Karpas-422 (cell line): Measurements from ENCODE around the gene CAPZB. TPM values are rescaled to one million over a fixed set of nuclear protein-coding genes. Genes with fewer than 3 reads are reported as not detected.

ENCODE experiments used
- DNase-seq: peaks from one replicate; pipeline ENCODE4 v3.0.0-alpha.2; 2015
- H2AFZ ChIP-seq: fragments of 200-600 bp; sonication (generic); 2 replicates; pipeline ENCODE4 v1.6.1; 2014; ENCODE audit warnings: antibody characterized with exemption, low read length, mixed read lengths
- H3K27ac ChIP-seq: fragments of 200-600 bp; sonication (generic); 2 replicates; pipeline ENCODE4 v1.5.1; 2014; ENCODE audit warnings: mild to moderate bottlenecking, low read length, moderate library complexity
- H3K27me3 ChIP-seq: fragments of 200-600 bp; sonication (generic); 2 replicates; pipeline ENCODE4 v1.6.1; 2014; ENCODE audit warnings: low read length, mixed read lengths
- H3K36me3 ChIP-seq: fragments of 200-600 bp; sonication (generic); 2 replicates; pipeline ENCODE4 v1.6.1; 2014; ENCODE audit warnings: low read length, mixed read lengths; ENCODE audit not compliant: insufficient read depth
- H3K4me1 ChIP-seq: fragments of 200-600 bp; sonication (generic); 2 replicates; pipeline ENCODE4 v1.6.1; 2014; ENCODE audit warnings: mild to moderate bottlenecking, low read length, mixed read lengths
- H3K4me2 ChIP-seq: fragments of 200-600 bp; sonication (generic); 2 replicates; pipeline ENCODE4 v1.6.1; 2014; ENCODE audit warnings: low read length, low read depth, mild to moderate bottlenecking; ENCODE audit not compliant: poor library complexity, severe bottlenecking
- H3K4me3 ChIP-seq: fragments of 200-600 bp; sonication (generic); 2 replicates; pipeline ENCODE4 v1.5.1; 2014; ENCODE audit warnings: mild to moderate bottlenecking, antibody characterized with exemption, low read length, mixed read lengths
- H3K79me2 ChIP-seq: fragments of 200-600 bp; sonication (generic); 2 replicates; pipeline ENCODE4 v1.6.1; 2014; ENCODE audit warnings: mild to moderate bottlenecking, low read length, mixed read lengths
- H3K9ac ChIP-seq: fragments of 200-600 bp; sonication (generic); 2 replicates; pipeline ENCODE4 v1.6.0; 2014; ENCODE audit warnings: low read length
- H3K9me2 ChIP-seq: fragments of 200-600 bp; sonication (generic), shearing (Covaris generic); replicated peaks from 2 replicates; pipeline ENCODE4 v1.6.0; 2014; ENCODE audit warnings: mild to moderate bottlenecking, low read length, moderate library complexity; ENCODE audit not compliant: insufficient read depth
- H3K9me3 ChIP-seq: fragments of 300-700, 200-600 bp; sonication (generic); 2 replicates; pipeline ENCODE4 v1.6.1; 2014; ENCODE audit warnings: low read length, mixed read lengths
- H4K20me1 ChIP-seq: fragments of 200-600 bp; sonication (generic); 2 replicates; pipeline ENCODE4 v1.6.1; 2014; ENCODE audit warnings: mild to moderate bottlenecking, antibody characterized with exemption, low read length, low read depth; ENCODE audit not compliant: insufficient read depth
- total RNA-seq: library from RNA; depleted of rRNA; stranded (reverse); fragments of >200 nt; shearing (Covaris generic); gene quantifications from 2 replicates; pipeline ENCODE4 v1.2.3, GENCODE V29; 2014; ENCODE audit warnings: low replicate concordance; rRNA removed

CAPZB gene
- total RNA-seq = 55.5 and 72.9 TPM in 2 replicates

GRCh38 chr1:19485362-19486187, at the start of gene CAPZB:
TSS of gene CAPZB (minus strand) at chr1:19485539. CDS start at chr1:19485438, 101 bp downstream.
- peak; percentile 97 for DNase-seq
- Histone ChIP-seq H3K9me3 (no peaks in the 10 kb centered on the region), H3K79me2 (peaks cover 58% of the 10 kb centered on the region), H3K4me2 (peak within 1 kb of the TSS; percentile 97), H3K4me1 (peaks cover 40% of the 10 kb centered on the region), H4K20me1 (peaks cover 44% of the 10 kb centered on the region), H3K9ac (peak within 1 kb of the TSS; percentile 96), H2AFZ (peak within 1 kb of the TSS; percentile 53; the same call in 1 of the 2 replicates), H3K4me3 (peak within 1 kb of the TSS; percentile 99), H3K36me3 (peaks cover 7% of the 10 kb centered on the region; the same call in 1 of the 2 replicates), H3K9me2 (no peaks in the 10 kb centered on the region), H3K27me3 (no peaks in the 10 kb centered on the region), H3K27ac (peak within 1 kb of the TSS; percentile 70)

GRCh38 chr1:19534281-19534680, 48.9 kb upstream of the CAPZB start:
- H3K36me3 ChIP-seq = no peaks in the 10 kb centered on the region
- no peak overlapping the region for H3K9ac ChIP-seq
- H3K9me3 ChIP-seq = peaks cover 5% of the 10 kb centered on the region; the same call in 1 of the 2 replicates
- no peaks in the 10 kb centered on the region for H3K79me2 ChIP-seq
- H4K20me1 ChIP-seq = no peaks in the 10 kb centered on the region
- H3K27ac ChIP-seq = no peak overlapping the region
- H3K4me2 ChIP-seq = no peak overlapping the region
- no peaks in the 10 kb centered on the region for H3K27me3 ChIP-seq
- DNase-seq = no peak
- no peaks in the 10 kb centered on the region for H3K4me1 ChIP-seq
- H2AFZ ChIP-seq = no peak overlapping the region
- H3K4me3 ChIP-seq = no peak overlapping the region
- no peaks in the 10 kb centered on the region for H3K9me2 ChIP-seq

GRCh38 chr1:19533626-19534025, 48.3 kb upstream of the CAPZB start:
- Histone ChIP-seq H3K27me3 (no peaks in the 10 kb centered on the region), H3K4me2 (no peak overlapping the region), H3K4me3 (no peak overlapping the region), H3K79me2 (no peaks in the 10 kb centered on the region), H3K4me1 (no peaks in the 10 kb centered on the region), H3K36me3 (no peaks in the 10 kb centered on the region), H3K27ac (no peak overlapping the region), H3K9ac (no peak overlapping the region), H3K9me2 (no peaks in the 10 kb centered on the region), H4K20me1 (no peaks in the 10 kb centered on the region), H2AFZ (no peak overlapping the region), H3K9me3 (peaks cover 5% of the 10 kb centered on the region; the same call in 1 of the 2 replicates)
- DNase-seq = no peak

- no peaks in the 10 kb centered on the region for H3K4me1 ChIP-seq
- no peaks in the 10 kb centered on the region for H3K36me3 ChIP-seq
- no peak for DNase-seq
- no peaks in the 10 kb centered on the region for H3K27me3 ChIP-seq
- no peak overlapping the region for H2AFZ ChIP-seq
- H4K20me1 ChIP-seq = no peaks in the 10 kb centered on the region
- H3K9me2 ChIP-seq = no peaks in the 10 kb centered on the region
- peaks cover 5% of the 10 kb centered on the region; the same call in 1 of the 2 replicates for H3K9me3 ChIP-seq
- H3K9ac ChIP-seq = no peak overlapping the region
- H3K27ac ChIP-seq = no peak overlapping the region
- no peak overlapping the region for H3K4me2 ChIP-seq
- no peak overlapping the region for H3K4me3 ChIP-seq
- no peaks in the 10 kb centered on the region for H3K79me2 ChIP-seq
These were observed 47.2 kb upstream of the CAPZB start for GRCh38 chr1:19532519-19532918.

GRCh38 chr1:19529664-19530063, 44.3 kb upstream of the CAPZB start:
- Histone ChIP-seq H3K36me3 (no peaks in the 10 kb centered on the region), H3K4me2 (no peak overlapping the region), H3K27me3 (no peaks in the 10 kb centered on the region), H3K79me2 (no peaks in the 10 kb centered on the region), H4K20me1 (no peaks in the 10 kb centered on the region), H3K9ac (no peak overlapping the region), H3K9me2 (no peaks in the 10 kb centered on the region), H2AFZ (no peak overlapping the region), H3K27ac (no peak overlapping the region), H3K9me3 (0 out of 2 replicates have a peak, but pooled peaks cover 3% of the 10 kb centered on the region), H3K4me1 (no peaks in the 10 kb centered on the region), H3K4me3 (no peak overlapping the region)
- no peak for DNase-seq

GRCh38 chr1:19528438-19528837, 43.1 kb upstream of the CAPZB start:
- no peaks in the 10 kb centered on the region for H3K36me3 ChIP-seq
- no peaks in the 10 kb centered on the region for H3K79me2 ChIP-seq
- no peak overlapping the region for H3K27ac ChIP-seq
- DNase-seq = no peak
- H3K9me3 ChIP-seq = 0 out of 2 replicates have a peak, but pooled peaks cover 3% of the 10 kb centered on the region
- H3K4me1 ChIP-seq = no peaks in the 10 kb centered on the region
- no peaks in the 10 kb centered on the region for H4K20me1 ChIP-seq
- H3K9ac ChIP-seq = no peak overlapping the region
- H3K4me2 ChIP-seq = no peak overlapping the region
- no peaks in the 10 kb centered on the region for H3K27me3 ChIP-seq
- H2AFZ ChIP-seq = no peak overlapping the region
- H3K9me2 ChIP-seq = no peaks in the 10 kb centered on the region
- no peak overlapping the region for H3K4me3 ChIP-seq

- H3K4me1 ChIP-seq = no peaks in the 10 kb centered on the region
- DNase-seq = no peak
- no peaks in the 10 kb centered on the region for H3K9me2 ChIP-seq
- no peak overlapping the region for H3K9ac ChIP-seq
- no peaks in the 10 kb centered on the region for H3K79me2 ChIP-seq
- no peak overlapping the region for H3K4me3 ChIP-seq
- no peak overlapping the region for H3K4me2 ChIP-seq
- no peaks in the 10 kb centered on the region for H3K9me3 ChIP-seq
- H3K27ac ChIP-seq = no peak overlapping the region
- H4K20me1 ChIP-seq = no peaks in the 10 kb centered on the region
- H3K36me3 ChIP-seq = no peaks in the 10 kb centered on the region
- no peaks in the 10 kb centered on the region for H3K27me3 ChIP-seq
- no peak overlapping the region for H2AFZ ChIP-seq
These were observed 40.5 kb upstream of the CAPZB start for GRCh38 chr1:19525607-19526545.

- Histone ChIP-seq H3K9me2 (no peaks in the 10 kb centered on the region), H4K20me1 (no peaks in the 10 kb centered on the region), H3K4me2 (no peak overlapping the region), H3K36me3 (no peaks in the 10 kb centered on the region), H3K9me3 (no peaks in the 10 kb centered on the region), H3K4me1 (no peaks in the 10 kb centered on the region), H3K27me3 (no peaks in the 10 kb centered on the region), H3K27ac (no peak overlapping the region), H3K9ac (no peak overlapping the region), H2AFZ (no peak overlapping the region), H3K79me2 (no peaks in the 10 kb centered on the region), H3K4me3 (no peak overlapping the region)
- DNase-seq = no peak
These were observed 39.5 kb upstream of the CAPZB start for GRCh38 chr1:19524791-19525190.
